Osteocyte (in vitro differentiated cells): ENCODE results near the gene HSD11B1L. TPM values are rescaled to one million over a fixed set of nuclear protein-coding genes. Genes with fewer than 3 reads are reported as not detected.

Source experiments
- DNase-seq: peaks from one replicate; pipeline ENCODE4 v3.0.0; 2021; ENCODE audit warnings: mixed read lengths; ENCODE audit not compliant: unreplicated experiment; ENCODE audit errors: extremely low spot score
- H3K27ac Mint-ChIP-seq: one replicate; pipeline ENCODE4 v1.8.0; 2021; ENCODE audit warnings: mild to moderate bottlenecking, mixed read lengths; ENCODE audit not compliant: unreplicated experiment
- H3K27me3 Mint-ChIP-seq: one replicate; pipeline ENCODE4 v1.8.0; 2021; ENCODE audit warnings: mixed read lengths; ENCODE audit not compliant: unreplicated experiment
- H3K36me3 Mint-ChIP-seq: one replicate; pipeline ENCODE4 v1.8.0; 2021; ENCODE audit warnings: mixed read lengths; ENCODE audit not compliant: unreplicated experiment
- H3K4me1 Mint-ChIP-seq: one replicate; pipeline ENCODE4 v1.8.0; 2021; ENCODE audit warnings: mixed read lengths; ENCODE audit not compliant: unreplicated experiment
- H3K4me3 Mint-ChIP-seq: one replicate; pipeline ENCODE4 v1.8.0; 2021; ENCODE audit warnings: mild to moderate bottlenecking, moderate library complexity, mixed read lengths; ENCODE audit not compliant: unreplicated experiment
- H3K9me3 Mint-ChIP-seq: one replicate; pipeline ENCODE4 v1.8.0; 2021; ENCODE audit warnings: mixed read lengths; ENCODE audit not compliant: unreplicated experiment
- long read RNA-seq: library from polyadenylated mRNA; unstranded; transcript quantifications from one replicate; pipeline ENCODE4 v2.0.0, GENCODE V29; 2021
- total RNA-seq: library from RNA; stranded (reverse); gene quantifications from 2 replicates; pipeline ENCODE4 v1.2.1, GENCODE V29; 2021
- TF ChIP-seq, protein P1 (sequence below): fragments of 200-600 bp; sonication (generic); IDR thresholded peaks from 2 replicates; pipeline ENCODE4 v1.5.0; 2021; ENCODE audit warnings: antibody characterized with exemption, mild to moderate bottlenecking, moderate library complexity

HSD11B1L gene, protein sequence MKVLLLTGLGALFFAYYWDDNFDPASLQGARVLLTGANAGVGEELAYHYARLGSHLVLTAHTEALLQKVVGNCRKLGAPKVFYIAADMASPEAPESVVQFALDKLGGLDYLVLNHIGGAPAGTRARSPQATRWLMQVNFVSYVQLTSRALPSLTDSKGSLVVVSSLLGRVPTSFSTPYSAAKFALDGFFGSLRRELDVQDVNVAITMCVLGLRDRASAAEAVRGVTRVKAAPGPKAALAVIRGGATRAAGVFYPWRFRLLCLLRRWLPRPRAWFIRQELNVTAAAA
- total RNA-seq: 9.7 and 10.7 TPM in 2 replicates
- long read RNA-seq, partial matches to known transcripts: 0 of 1 reads
- long read RNA-seq, other reads (novel, unspliced or antisense): 0 of 1 reads

DNA sequence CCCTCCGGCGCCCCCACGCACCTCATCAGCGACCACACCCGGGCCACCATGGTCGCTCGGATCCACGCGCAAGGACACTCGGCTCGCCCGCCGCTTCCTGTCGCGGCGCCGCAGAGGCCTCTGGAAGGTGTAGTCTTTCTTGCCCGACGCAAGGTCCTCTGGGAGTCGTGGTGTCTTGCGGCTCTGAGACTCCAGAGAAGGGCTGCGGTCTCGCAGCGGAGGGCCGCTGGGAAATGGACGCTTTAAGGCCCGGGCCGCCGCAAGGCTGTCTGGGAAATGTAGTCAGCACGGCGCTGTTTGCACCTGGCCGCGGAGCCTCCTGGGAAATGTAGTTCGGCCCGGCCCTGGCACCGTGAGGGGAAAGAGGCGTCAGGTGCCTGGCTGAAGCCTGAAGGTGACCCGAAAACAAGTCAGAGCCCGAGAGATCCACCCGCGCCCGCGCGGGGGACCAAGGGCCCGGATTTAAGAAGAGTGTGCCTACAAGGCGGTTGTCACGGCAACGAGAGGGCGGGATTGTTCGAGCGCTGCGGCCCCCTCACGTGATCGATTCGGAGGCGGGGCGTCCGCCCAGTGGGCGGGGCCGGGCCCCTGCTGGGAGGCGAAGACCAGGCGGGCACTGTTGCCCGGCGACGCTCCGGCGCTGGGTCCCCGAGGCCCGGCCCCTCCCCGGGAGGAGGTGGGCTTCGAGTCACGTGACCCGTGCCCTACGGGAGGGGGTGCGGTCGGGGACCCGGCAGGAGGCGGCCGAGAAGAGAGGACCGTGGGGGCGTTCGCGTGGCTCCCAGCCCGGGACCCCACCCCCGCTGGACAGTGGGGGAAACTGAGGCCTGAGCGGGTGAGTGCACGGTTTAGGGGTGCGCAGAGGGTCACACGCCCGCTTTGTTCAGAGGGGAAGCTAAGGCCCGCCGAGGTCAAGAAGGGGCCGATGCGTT lies at the start of gene HSD11B1L, which contains the start of gene MICOS13:
TSS of gene HSD11B1L (plus strand) at position 591 of the 932 bp plus-strand sequence. CDS start 3,806 bp downstream, outside the sequence.
TSS of gene MICOS13 (minus strand) at position 80 of the 932 bp plus-strand sequence. CDS start at position 50, 30 bp downstream.
- peak; percentile 99 for DNase-seq
- peaks cover 19% of the 10 kb centered on the region for H3K4me1 Mint-ChIP-seq
- H3K27me3 Mint-ChIP-seq: no peaks in the 10 kb centered on the region
- H3K4me3 Mint-ChIP-seq: peak within 1 kb of the TSS; percentile 91
- peaks cover 2% of the 10 kb centered on the region for H3K36me3 Mint-ChIP-seq
- H3K9me3 Mint-ChIP-seq: no peaks in the 10 kb centered on the region
- TF ChIP-seq, protein P1, sequence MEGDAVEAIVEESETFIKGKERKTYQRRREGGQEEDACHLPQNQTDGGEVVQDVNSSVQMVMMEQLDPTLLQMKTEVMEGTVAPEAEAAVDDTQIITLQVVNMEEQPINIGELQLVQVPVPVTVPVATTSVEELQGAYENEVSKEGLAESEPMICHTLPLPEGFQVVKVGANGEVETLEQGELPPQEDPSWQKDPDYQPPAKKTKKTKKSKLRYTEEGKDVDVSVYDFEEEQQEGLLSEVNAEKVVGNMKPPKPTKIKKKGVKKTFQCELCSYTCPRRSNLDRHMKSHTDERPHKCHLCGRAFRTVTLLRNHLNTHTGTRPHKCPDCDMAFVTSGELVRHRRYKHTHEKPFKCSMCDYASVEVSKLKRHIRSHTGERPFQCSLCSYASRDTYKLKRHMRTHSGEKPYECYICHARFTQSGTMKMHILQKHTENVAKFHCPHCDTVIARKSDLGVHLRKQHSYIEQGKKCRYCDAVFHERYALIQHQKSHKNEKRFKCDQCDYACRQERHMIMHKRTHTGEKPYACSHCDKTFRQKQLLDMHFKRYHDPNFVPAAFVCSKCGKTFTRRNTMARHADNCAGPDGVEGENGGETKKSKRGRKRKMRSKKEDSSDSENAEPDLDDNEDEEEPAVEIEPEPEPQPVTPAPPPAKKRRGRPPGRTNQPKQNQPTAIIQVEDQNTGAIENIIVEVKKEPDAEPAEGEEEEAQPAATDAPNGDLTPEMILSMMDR: no peak
- H3K27ac Mint-ChIP-seq: peak within 1 kb of the TSS; percentile 100

DNA sequence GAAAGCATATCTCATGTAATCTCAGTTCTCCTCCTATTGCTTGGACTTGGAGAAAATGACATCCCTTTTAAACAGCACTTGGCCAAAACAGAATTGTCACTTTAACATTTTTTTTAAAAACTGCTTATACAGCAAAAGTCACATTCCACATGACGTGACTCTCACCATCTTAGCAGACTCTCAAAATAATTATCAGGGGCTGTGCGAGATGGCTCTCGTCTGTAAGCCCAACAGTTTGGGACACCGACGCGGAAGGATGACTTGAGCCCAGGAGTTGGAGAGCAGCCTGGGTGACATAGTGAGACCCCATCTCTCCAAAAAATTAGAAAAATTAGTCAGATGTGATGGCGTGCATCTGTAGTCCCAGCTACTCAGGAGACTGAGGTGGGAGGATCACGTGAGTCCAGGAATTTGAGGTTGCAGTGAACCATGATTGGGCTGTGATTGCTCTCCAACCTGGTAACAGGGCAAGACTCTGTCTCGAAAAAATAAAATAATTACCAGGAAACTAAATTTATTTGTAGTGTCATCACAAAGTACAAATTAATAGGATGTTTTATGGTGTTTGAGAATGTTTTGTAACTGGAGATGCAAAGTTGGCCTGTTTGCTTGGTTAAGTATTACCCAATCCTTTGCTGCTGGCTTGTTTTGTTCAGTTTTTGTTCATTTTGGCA lies 49.1 kb upstream of the HSD11B1L start:
- H3K36me3 Mint-ChIP-seq: peaks cover 19% of the 10 kb centered on the region
- H3K4me3 Mint-ChIP-seq: no peak overlapping the region
- no peak for DNase-seq
- H3K9me3 Mint-ChIP-seq: no peaks in the 10 kb centered on the region
- H3K4me1 Mint-ChIP-seq: peaks cover 9% of the 10 kb centered on the region
- TF ChIP-seq, protein P1: no peak
- H3K27me3 Mint-ChIP-seq: no peaks in the 10 kb centered on the region
- no peak overlapping the region for H3K27ac Mint-ChIP-seq

DNA sequence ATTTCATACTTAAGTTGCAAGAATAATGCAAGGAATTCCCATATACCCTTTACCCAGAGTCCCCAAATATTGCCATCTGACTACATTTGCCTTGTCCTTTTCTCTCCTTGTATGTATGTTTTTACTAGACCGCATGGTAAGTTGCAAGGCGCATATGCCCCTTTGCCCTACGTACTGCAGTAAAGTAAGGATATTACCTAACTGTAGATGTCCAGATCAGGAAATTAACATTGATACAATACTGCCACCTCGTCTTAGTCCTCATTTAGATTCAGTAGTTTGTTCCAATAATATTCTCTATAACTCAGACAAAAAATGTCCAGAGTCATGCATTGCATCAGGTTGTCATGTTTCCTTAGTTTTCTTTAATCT lies 48.6 kb upstream of the HSD11B1L start:
- Mint-ChIP-seq H3K27me3 (no peaks in the 10 kb centered on the region), H3K4me1 (peaks cover 9% of the 10 kb centered on the region), H3K9me3 (no peaks in the 10 kb centered on the region), H3K27ac (no peak overlapping the region), H3K36me3 (peaks cover 19% of the 10 kb centered on the region), H3K4me3 (no peak overlapping the region)
- TF ChIP-seq, protein P1: no peak
- no peak for DNase-seq

DNA sequence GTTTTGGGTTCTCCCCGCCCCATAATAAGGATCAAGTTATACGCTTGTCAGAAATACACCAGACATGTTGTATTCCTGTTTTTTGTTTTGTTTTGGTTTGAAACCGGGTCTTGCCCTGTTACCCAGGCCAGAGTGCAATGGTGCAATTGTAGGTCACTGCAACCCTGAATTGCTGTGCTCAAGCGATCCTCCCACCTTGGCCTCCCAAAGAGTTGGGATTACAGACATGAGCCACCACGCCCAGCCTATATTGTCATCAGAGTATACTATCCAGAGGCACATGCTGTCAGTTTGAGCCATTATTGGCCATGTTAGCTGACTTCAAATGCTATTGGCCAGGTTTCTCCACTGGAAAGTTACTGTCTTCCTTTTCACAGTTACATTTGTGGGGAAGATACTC lies 48.2 kb upstream of the HSD11B1L start:
- Mint-ChIP-seq H3K27ac (no peak overlapping the region), H3K27me3 (no peaks in the 10 kb centered on the region), H3K4me1 (peaks cover 9% of the 10 kb centered on the region), H3K36me3 (peaks cover 16% of the 10 kb centered on the region), H3K9me3 (no peaks in the 10 kb centered on the region), H3K4me3 (no peak overlapping the region)
- TF ChIP-seq, protein P1: no peak
- DNase-seq: no peak
